Glutamatergic neuron (in vitro differentiated cells): ENCODE data around the gene OR52E1. TPM values are rescaled to one million over a fixed set of nuclear protein-coding genes. Genes with fewer than 3 reads are reported as not detected.
"Not testable (repeated sequence)": the region's sequence is repeated elsewhere in the genome, so short reads cannot be mapped to it uniquely, and the experiment has no call there.

Experiments
- DNase-seq: peaks from one replicate; pipeline ENCODE4 v3.0.0; 2022
- H3K27ac Mint-ChIP-seq: one replicate; pipeline ENCODE4 v1.8.0; 2020; ENCODE audit warnings: mild to moderate bottlenecking, mixed read lengths, inconsistent platforms; ENCODE audit not compliant: unreplicated experiment
- H3K27me3 Mint-ChIP-seq: one replicate; pipeline ENCODE4 v1.8.0; 2020; ENCODE audit warnings: mild to moderate bottlenecking, moderate library complexity, mixed read lengths, inconsistent platforms; ENCODE audit not compliant: unreplicated experiment
- H3K36me3 Mint-ChIP-seq: one replicate; pipeline ENCODE4 v1.8.0; 2020; ENCODE audit warnings: mild to moderate bottlenecking, mixed read lengths, inconsistent platforms; ENCODE audit not compliant: unreplicated experiment
- H3K4me1 Mint-ChIP-seq: one replicate; pipeline ENCODE4 v1.8.0; 2020; ENCODE audit warnings: mild to moderate bottlenecking, low read depth, mixed read lengths, inconsistent platforms; ENCODE audit not compliant: unreplicated experiment
- H3K4me3 Mint-ChIP-seq: one replicate; pipeline ENCODE4 v1.8.0; 2020; ENCODE audit warnings: mild to moderate bottlenecking, mixed read lengths, inconsistent platforms; ENCODE audit not compliant: unreplicated experiment
- H3K9me3 Mint-ChIP-seq: one replicate; pipeline ENCODE4 v1.8.0; 2020; ENCODE audit warnings: mild to moderate bottlenecking, moderate library complexity, mixed read lengths, inconsistent platforms; ENCODE audit not compliant: unreplicated experiment
- CTCF ChIP-seq: fragments of 200-600 bp; sonication (generic); IDR thresholded peaks from one replicate; pipeline ENCODE4 v1.5.0; 2021; ENCODE audit not compliant: partially characterized antibody, unreplicated experiment
- total RNA-seq: library from RNA; stranded (reverse); fragmentation: NEBNext Ultra II Directional; extraction: Animal tissue kit (Norgen Biotek cat#: 25700); gene quantifications from one replicate; pipeline ENCODE4 v1.2.1, GENCODE V29; 2021; ENCODE audit not compliant: unreplicated experiment

The OR52E1 gene
- total RNA-seq, 1 donor from 2014 or later: not detected

GRCh38 chr11:5040876-5041275 lies 28.5 kb upstream of the OR52E1 start:
- TF ChIP-seq CTCF: no peak
- H3K9me3 Mint-ChIP-seq: no peaks in the 10 kb centered on the region
- no peak for DNase-seq
- no peak overlapping the region for H3K27ac Mint-ChIP-seq
- peaks cover 3% of the 10 kb centered on the region for H3K27me3 Mint-ChIP-seq
- H3K4me3 Mint-ChIP-seq: no peak overlapping the region
- peaks cover 6% of the 10 kb centered on the region for H3K4me1 Mint-ChIP-seq
- no peaks in the 10 kb centered on the region for H3K36me3 Mint-ChIP-seq

- Mint-ChIP-seq H3K4me3 (no peak overlapping the region), H3K4me1 (peaks cover 6% of the 10 kb centered on the region), H3K27me3 (peaks cover 3% of the 10 kb centered on the region)
Observed at GRCh38 chr11:5042091-5042490, 27.3 kb upstream of the OR52E1 start.

GRCh38 chr11:5043380-5043779 lies 26.0 kb upstream of the OR52E1 start:
- DNase-seq: no peak
- peaks cover 2% of the 10 kb centered on the region for H3K4me1 Mint-ChIP-seq
- no peak overlapping the region for H3K27ac Mint-ChIP-seq
- H3K36me3 Mint-ChIP-seq: no peaks in the 10 kb centered on the region
- no peak for TF ChIP-seq CTCF
- H3K27me3 Mint-ChIP-seq: peaks cover 2% of the 10 kb centered on the region
- H3K4me3 Mint-ChIP-seq: no peak overlapping the region
- H3K9me3 Mint-ChIP-seq: no peaks in the 10 kb centered on the region

More at GRCh38 chr11:5042091-5042490, 27.3 kb upstream of the OR52E1 start:
- Mint-ChIP-seq H3K27ac (no peak overlapping the region), H3K9me3 (no peaks in the 10 kb centered on the region), H3K36me3 (no peaks in the 10 kb centered on the region)
- TF ChIP-seq CTCF: no peak
- no peak for DNase-seq

GRCh38 chr11:5046226-5046625 lies 23.1 kb upstream of the OR52E1 start, which contains the start of gene OR52J3:
TSS of gene OR52J3 (plus strand) at chr11:5046526. CDS start at chr11:5046526, 0 bp downstream.
- Mint-ChIP-seq H3K27me3 (peaks cover under 1% of the 10 kb centered on the region), H3K36me3 (no peaks in the 10 kb centered on the region), H3K4me3 (no peak within 1 kb of the TSS), H3K9me3 (no peaks in the 10 kb centered on the region), H3K4me1 (peaks cover 2% of the 10 kb centered on the region), H3K27ac (no peak within 1 kb of the TSS)
- DNase-seq: no peak
- no peak for TF ChIP-seq CTCF

GRCh38 chr11:5046754-5047330 lies 22.5 kb upstream of the OR52E1 start:
- H3K9me3 Mint-ChIP-seq: no peaks in the 10 kb centered on the region
- H3K27me3 Mint-ChIP-seq: no peaks in the 10 kb centered on the region
- no peaks in the 10 kb centered on the region for H3K36me3 Mint-ChIP-seq
- H3K4me1 Mint-ChIP-seq: peaks cover 2% of the 10 kb centered on the region
- H3K4me3 Mint-ChIP-seq: no peak overlapping the region
- TF ChIP-seq CTCF: no peak
- H3K27ac Mint-ChIP-seq: no peak overlapping the region
- DNase-seq: no peak

GRCh38 chr11:5058679-5059078 lies 10.7 kb upstream of the OR52E1 start:
- not testable (repeated sequence) for H3K27me3 Mint-ChIP-seq, H3K4me1 Mint-ChIP-seq, H3K9me3 Mint-ChIP-seq, H3K27ac Mint-ChIP-seq, H3K36me3 Mint-ChIP-seq, DNase-seq, H3K4me3 Mint-ChIP-seq
